Measurements from ENCODE around the gene ELF5. TPM values are rescaled to one million over a fixed set of nuclear protein-coding genes. Genes with fewer than 3 reads are reported as not detected.

ELF5 gene
- total and polyA plus RNA-seq, 2 of the 8 experiments (the other 6 are each of a cell fraction or from before 2014, with no cell fraction given): not detected

DNA sequence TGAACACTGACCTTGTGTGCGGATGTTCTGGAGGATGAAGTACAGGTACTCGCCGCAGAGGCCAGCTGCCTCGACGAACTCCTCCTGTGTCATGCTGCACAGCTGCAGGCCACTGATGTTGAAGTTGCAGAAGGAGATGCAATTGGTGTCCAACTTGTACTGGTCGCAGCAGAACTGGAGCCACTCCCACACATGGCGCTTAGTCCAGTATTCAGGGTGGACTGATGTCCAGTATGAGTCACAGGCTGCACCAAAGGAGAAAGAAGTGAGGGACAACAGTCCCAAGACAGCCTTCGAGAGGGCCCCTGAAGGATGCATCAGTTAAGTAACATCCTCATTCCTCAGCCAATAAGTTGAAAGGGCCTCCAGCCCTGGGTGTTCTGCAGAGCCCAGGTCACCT is 20.1 kb downstream of the ELF5 start (continued):
- TF ChIP-seq RNF2 (IDR thresholded peaks at IDR 0.05; ENCODE audit: borderline replicate concordance, low read depth, low read length, missing control alignments, poor library complexity, severe bottlenecking): no peak

Measured in H1 (cell line).